Measurements from ENCODE around the gene PCGF3.

DNA sequence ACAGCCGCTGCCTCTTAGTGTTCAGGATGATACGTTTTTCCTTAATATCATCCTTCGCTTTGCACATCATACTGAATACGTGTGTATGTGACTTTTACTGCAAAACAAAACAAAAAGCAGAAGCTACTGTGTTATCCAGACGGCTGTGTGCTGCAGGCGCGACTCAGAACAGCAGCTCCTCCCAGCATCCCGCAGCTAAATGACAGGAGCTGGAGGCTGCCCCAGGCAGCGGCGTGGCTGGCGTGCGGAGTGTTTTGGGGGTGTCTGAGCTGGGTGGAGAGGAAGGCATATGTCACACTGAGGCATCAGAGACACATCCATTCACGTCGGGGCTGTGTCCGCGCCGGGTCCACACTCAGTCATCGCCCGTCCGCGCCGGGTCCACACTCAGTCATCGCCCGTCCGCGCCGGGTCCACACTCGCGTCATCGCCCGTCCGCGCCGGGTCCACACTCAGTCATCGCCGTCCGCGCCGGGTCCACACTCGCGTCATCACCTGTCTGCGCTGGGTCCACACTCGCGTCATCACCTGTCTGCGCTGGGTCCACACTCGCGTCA lies 16.6 kb downstream of the PCGF3 start:
- TF ChIP-seq, protein P1, sequence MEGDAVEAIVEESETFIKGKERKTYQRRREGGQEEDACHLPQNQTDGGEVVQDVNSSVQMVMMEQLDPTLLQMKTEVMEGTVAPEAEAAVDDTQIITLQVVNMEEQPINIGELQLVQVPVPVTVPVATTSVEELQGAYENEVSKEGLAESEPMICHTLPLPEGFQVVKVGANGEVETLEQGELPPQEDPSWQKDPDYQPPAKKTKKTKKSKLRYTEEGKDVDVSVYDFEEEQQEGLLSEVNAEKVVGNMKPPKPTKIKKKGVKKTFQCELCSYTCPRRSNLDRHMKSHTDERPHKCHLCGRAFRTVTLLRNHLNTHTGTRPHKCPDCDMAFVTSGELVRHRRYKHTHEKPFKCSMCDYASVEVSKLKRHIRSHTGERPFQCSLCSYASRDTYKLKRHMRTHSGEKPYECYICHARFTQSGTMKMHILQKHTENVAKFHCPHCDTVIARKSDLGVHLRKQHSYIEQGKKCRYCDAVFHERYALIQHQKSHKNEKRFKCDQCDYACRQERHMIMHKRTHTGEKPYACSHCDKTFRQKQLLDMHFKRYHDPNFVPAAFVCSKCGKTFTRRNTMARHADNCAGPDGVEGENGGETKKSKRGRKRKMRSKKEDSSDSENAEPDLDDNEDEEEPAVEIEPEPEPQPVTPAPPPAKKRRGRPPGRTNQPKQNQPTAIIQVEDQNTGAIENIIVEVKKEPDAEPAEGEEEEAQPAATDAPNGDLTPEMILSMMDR (IDR thresholded peaks at IDR 0.05): no peak
- no peak for TF ChIP-seq POLR2A (IDR thresholded peaks at IDR 0.05)

Measured in transverse colon (tissue), 3 donors.